Upper lobe of left lung (tissue), 4 donors: ENCODE results near the gene TPST2.

Experiments
- POLR2A ChIP-seq, 4 donors: fragments of 450-650 bp; IDR thresholded peaks; one replicate each; pipeline ENCODE4 v1.5.1; 2016 to 2017; ENCODE audit warnings: antibody characterized with exemption in 4 of 4, mild to moderate bottlenecking in 2 of 4
- TF ChIP-seq, protein P1 (sequence below), 6 experiments: fragments of 450-650 bp in 4 of 6; fragments of 200-600 bp in 2 of 6; sonication (generic) in 2 of 6; IDR thresholded peaks; one replicate each; pipeline ENCODE4 v1.5.1; 2016 to 2019; ENCODE audit warnings: antibody characterized with exemption in 6 of 6

DNA sequence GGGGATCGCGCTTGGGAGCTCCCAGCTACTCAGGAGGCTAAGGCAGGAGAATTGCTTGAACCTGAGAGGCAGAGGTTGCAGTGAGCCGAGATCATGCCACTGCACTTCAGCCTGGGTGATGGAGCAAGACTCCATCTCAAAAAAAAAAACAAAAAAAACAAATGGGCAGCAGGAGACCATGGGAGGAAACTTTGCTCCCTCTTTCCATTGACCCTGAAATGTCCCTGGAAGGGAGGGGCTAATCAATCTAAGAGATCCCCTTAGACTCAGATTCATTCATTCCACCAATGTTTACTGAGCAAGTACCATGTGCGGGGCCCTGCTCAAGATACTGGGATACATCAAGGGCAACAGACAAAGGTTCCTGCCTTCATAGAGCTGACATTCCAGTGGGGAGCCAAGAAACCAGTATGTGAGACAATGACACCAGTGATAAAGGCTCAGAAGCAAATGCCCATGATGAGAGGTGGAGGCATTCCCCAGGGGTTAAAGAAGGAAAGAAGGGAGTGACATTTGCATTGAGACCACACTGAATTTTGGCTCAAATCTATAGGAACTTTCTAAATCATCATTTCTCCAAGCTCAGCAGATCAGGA, 39.9 kb downstream of the TPST2 start:
- TF ChIP-seq, protein P1, sequence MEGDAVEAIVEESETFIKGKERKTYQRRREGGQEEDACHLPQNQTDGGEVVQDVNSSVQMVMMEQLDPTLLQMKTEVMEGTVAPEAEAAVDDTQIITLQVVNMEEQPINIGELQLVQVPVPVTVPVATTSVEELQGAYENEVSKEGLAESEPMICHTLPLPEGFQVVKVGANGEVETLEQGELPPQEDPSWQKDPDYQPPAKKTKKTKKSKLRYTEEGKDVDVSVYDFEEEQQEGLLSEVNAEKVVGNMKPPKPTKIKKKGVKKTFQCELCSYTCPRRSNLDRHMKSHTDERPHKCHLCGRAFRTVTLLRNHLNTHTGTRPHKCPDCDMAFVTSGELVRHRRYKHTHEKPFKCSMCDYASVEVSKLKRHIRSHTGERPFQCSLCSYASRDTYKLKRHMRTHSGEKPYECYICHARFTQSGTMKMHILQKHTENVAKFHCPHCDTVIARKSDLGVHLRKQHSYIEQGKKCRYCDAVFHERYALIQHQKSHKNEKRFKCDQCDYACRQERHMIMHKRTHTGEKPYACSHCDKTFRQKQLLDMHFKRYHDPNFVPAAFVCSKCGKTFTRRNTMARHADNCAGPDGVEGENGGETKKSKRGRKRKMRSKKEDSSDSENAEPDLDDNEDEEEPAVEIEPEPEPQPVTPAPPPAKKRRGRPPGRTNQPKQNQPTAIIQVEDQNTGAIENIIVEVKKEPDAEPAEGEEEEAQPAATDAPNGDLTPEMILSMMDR (IDR thresholded peaks at IDR 0.05) = no peak
- no peak for TF ChIP-seq POLR2A (IDR thresholded peaks at IDR 0.05)
